ENCODE results near the gene MMP24.

MMP24 gene

DNA sequence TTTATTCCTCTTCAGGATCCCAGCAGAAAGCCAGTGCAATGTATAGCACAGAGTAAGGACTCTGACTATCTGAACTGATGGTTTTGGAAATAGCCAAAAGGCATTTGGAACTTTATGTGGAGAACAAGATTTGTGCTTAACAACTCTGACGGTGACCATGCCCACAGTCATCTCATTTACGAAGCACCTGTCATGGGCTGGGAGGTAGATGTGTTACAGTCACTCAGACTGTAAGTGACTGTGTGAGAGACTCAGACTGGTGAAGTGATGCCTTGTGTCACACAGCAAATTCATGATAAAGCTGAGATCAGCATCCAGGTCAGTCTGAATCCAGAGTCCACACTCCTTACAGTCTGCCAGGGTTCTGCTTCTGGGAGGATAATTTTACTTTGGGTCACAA lies 89.6 kb downstream of the MMP24 start:
- DNase-seq: no peak

DNA sequence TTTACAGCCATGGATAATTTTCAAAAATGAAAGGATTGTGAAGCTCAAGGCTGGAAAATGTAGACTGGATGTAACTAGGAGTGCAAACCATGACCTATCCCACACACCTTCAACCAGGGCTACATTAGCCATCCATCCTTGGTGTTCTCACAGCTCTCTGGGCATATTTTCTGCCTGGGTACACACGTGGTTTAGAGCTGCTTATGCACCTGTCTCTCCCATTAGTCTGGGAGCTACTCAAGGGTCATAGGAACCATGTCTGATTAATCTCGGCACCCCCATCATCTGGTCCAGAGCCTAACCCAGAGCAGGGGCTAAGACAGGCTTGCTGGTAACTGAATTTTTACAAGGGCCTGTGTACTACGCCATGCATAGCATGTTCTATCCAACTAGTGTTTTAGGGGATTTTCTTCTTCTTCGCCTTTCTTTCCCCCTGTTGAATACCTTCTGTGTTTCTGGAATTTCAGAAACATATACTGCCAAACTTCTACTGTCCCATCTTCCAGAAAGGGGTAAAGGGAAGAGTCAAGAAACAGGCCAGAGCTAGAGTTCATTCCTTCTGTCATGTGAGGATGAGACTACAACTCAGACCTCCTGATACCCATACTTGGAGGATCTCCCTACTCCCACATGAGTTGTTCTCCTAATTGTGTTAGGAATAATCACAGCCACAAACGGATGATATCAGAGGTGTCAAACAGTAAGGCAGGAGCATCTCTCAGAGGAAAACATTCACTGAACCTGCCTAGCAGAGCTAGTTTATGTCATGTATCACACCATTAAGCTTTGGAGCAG lies 91.1 kb downstream of the MMP24 start:
- no peak for DNase-seq

DNA sequence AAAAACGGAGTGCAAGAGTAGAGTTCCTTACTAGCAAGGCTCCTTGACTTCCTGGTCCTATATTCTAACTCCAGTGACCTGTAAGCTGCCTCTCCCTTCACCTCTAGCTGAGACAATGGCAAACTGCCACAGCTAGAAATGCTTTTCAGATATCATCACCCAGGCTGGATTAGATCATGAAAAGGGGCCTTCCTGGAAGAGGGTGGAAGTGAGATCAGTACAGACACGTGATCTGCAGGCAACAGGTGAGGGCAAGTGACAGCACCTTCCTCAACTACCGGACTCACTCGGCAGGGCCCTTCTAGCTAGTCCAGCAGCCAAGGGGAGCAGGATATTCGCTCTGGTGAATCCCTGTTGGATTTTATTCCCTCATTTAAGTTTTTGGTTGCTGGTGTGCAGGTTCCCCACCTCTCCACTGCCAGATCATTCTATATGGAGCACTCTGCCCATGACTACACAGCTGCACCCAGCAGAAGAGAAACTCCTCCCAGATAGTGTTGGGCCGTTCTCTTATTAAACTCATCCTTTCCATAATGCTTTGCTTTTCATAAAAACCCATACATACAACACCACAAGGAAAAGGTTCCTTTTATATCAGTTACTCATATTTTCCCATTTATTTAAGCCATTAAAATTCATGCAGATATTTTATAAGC lies 92.1 kb downstream of the MMP24 start:
- DNase-seq: no peak

DNA sequence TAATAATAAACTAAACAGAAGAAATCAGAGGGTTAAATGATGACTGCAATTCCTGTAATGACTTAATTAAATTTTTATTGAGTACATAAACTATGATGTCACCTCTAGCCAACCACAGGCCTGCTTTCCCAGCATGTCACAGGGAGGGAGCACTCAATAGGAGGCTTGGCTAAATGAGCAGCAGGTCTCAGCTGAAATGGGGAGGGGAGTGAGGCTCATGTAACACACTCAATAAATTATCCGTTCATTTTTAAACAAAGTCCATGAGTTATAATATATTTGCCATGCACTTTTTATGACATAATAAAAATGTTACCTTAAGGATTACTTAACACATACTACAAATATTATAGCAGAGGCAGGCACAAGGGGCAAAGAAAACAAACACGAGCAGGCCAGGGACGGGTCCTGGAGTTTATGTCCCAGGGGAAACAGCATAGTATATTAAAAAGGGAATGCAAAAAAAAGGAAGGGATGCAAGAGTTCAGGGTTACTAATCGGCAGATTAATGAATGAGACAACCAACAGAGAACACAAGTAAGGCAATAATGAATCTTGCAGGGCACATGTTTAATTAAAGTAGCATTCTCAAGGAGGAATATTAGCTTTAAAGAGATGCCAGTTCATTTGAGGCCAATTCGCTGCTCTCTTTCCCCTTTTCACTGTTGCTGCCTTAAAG lies 92.8 kb downstream of the MMP24 start:
- no peak for DNase-seq

DNA sequence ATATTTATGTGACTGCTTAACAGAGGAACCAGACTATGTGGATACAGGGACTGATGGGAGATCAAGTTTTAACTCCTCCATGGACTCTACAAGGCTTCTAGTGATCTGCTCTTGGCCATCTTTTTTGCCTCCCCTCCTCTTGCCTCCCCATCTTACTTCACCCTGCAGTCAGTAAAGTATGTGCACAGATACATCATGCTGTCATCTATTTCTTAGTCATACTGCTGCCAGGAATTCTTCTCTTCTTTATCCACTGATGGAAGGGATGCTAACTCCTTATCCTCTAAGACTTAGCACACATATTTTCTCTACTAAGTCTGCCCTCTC lies 93.3 kb downstream of the MMP24 start:
- no peak for DNase-seq

DNA sequence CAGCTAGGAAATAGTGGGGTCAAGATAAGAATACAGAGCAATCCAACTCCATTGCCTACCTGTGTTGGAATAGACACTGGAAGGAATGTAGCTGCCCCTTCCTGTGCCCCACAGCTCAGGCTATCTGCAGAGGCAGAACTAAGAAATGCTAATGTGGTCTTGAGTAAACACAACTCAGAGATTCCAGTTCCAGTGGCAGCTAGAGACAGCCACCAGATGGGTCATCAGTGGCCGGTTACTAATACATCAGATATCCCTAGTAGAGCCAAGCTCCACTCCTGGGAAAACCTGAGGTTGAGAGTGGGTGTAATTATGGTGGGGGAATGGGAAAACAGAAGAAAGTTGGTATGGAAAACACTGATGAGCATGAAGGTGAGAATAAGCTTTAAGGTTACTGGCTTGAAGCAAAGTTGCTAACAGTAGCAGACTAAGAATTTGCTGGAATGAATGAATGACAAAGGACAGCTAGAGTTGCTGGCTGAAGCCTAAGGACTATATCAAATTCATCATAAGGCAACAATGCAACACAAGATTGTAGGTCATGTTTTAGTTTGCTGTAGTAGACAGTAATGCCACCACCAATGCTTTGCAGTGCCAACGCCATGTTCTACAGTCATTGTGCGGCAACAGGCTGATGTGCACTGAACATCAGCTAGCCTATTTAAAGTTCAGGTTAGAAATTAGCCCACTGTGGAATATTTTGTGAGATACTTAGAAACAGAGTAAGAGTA lies 94.1 kb downstream of the MMP24 start:
- no peak for DNase-seq

DNA sequence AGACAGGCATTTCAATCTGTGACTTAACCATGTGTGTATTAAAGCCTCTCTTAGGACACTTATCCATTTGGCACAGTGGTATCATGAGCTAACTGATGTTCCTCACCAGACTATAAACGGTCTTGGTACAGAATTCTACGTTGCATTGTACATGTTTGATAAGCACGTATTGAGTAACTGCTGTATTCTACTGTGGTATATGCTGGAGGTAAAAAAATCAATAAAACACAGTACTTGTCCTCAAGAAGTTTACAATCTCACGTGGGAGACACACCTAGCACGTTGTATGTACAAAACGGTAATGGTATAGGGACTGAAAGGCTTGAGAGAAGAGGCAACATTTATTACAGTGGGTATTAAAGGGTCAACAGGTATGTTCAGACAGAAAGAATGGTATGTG lies 98.9 kb downstream of the MMP24 start:
- DNase-seq: no peak

DNA sequence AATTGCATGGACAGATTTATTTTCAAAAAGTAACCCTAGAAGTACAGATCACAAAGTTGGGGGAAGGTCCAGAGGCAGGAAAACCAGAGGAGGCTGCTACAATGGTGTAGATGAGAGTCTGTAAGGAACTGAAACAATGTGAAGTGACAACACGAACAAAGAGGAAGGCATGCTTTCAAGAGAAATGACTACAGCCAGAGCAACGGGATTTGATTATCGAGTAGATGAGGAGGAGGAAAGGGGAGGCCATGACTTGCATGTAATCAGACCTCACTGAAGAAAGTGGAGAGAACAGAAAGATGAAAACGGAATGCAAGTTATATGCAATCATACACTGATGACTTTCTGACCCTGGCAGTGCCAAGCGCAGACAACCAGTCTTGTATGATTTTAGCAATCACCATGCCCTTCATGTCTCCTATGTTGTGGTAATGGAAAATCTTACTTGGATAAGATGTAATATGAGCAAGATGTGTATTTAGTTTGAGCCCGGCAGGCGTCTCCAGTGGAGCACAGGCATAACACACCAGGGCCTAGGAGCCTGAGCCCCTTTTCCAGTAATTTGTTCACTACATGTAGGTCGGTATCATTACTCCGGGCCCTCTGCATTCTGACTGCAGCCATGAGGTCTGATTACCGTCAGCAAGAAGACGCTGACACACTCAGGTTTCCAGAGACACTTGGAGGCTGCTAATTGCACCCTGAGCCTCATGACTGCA lies 99.7 kb downstream of the MMP24 start:
- DNase-seq: no peak
